Left ventricle myocardium inferior (tissue), 1 donor: ENCODE results near the gene RPSA. TPM values are rescaled to one million over a fixed set of nuclear protein-coding genes. Genes with fewer than 3 reads are reported as not detected.

ENCODE experiments used
- DNase-seq: peaks from one replicate; pipeline ENCODE4 v3.0.0-alpha.2; 2020
- H3K27ac ChIP-seq: fragments of 200-600 bp; replicated peaks from 2 replicates; pipeline ENCODE4 v1.8.0; 2021
- H3K27me3 ChIP-seq: fragments of 200-600 bp; 2 replicates; pipeline ENCODE4 v1.8.0; 2021; ENCODE audit warnings: low read depth
- H3K36me3 ChIP-seq: fragments of 200-600 bp; 2 replicates; pipeline ENCODE4 v1.8.0; 2021
- H3K4me1 ChIP-seq: fragments of 200-600 bp; 2 replicates; pipeline ENCODE4 v1.8.0; 2021
- H3K4me3 ChIP-seq: fragments of 200-600 bp; 2 replicates; pipeline ENCODE4 v1.8.0; 2021; ENCODE audit warnings: mild to moderate bottlenecking, moderate library complexity
- H3K9me3 ChIP-seq: fragments of 200-600 bp; replicated peaks from 2 replicates; pipeline ENCODE4 v1.8.0; 2021
- CTCF ChIP-seq: fragments of 200-600 bp; IDR thresholded peaks from 2 replicates; pipeline ENCODE4 v1.8.0; 2021; ENCODE audit warnings: antibody characterized with exemption, mild to moderate bottlenecking, borderline replicate concordance
- intact Hi-C: fragments of 100-400 bp; cut with micrococcal nuclease; formaldehyde crosslinking; loops from one replicate; pipeline ENCODE4 v1.11.0; 2022
- total RNA-seq: library from RNA; stranded (reverse); fragmentation: NEBNext Ultra II Directional; extraction: Animal tissue kit (Norgen Biotek cat#: 25700); gene quantifications from one replicate; pipeline ENCODE4 v1.2.1, GENCODE V29; 2021
- donor health status: DM: no; HTN: yes; CAD: no; lungs with severe emphysema.

RPSA gene
- total RNA-seq, 1 donor from 2014 or later = 404 TPM

- intact Hi-C loops = no loop called here
- H3K27ac ChIP-seq = no peak overlapping the region
- no peaks in the 10 kb centered on the region for H3K9me3 ChIP-seq
- no peaks in the 10 kb centered on the region for H3K27me3 ChIP-seq
- no peak for DNase-seq
- peaks cover 54% of the 10 kb centered on the region for H3K4me1 ChIP-seq
- no peak overlapping the region for H3K4me3 ChIP-seq
- H3K36me3 ChIP-seq = peaks cover 19% of the 10 kb centered on the region
- no peak for TF ChIP-seq CTCF
These were observed 20.2 kb upstream of the RPSA start for GRCh38 chr3:39386318-39386717.

- intact Hi-C loops = no loop called here
- TF ChIP-seq CTCF = no peak
- no peak overlapping the region for H3K4me3 ChIP-seq
These were observed 19.0 kb upstream of the RPSA start for GRCh38 chr3:39387411-39387975.

GRCh38 chr3:39388153-39388552 lies 18.4 kb upstream of the RPSA start:
- no peak overlapping the region for H3K4me3 ChIP-seq
- TF ChIP-seq CTCF = no peak
- intact Hi-C loops = no loop called here
- no peak overlapping the region for H3K27ac ChIP-seq
- H3K36me3 ChIP-seq = peaks cover 38% of the 10 kb centered on the region
- no peaks in the 10 kb centered on the region for H3K9me3 ChIP-seq
- peaks cover 46% of the 10 kb centered on the region for H3K4me1 ChIP-seq
- H3K27me3 ChIP-seq = no peaks in the 10 kb centered on the region
- DNase-seq = no peak

More at GRCh38 chr3:39387411-39387975, 19.0 kb upstream of the RPSA start:
- Histone ChIP-seq H3K27ac (no peak overlapping the region), H3K36me3 (peaks cover 31% of the 10 kb centered on the region), H3K4me1 (peaks cover 53% of the 10 kb centered on the region), H3K27me3 (no peaks in the 10 kb centered on the region), H3K9me3 (no peaks in the 10 kb centered on the region)
- no peak for DNase-seq

GRCh38 chr3:39388741-39389248 lies 17.7 kb upstream of the RPSA start:
- Histone ChIP-seq H3K4me3 (no peak overlapping the region), H3K9me3 (no peaks in the 10 kb centered on the region), H3K4me1 (peaks cover 40% of the 10 kb centered on the region), H3K27me3 (no peaks in the 10 kb centered on the region), H3K27ac (no peak overlapping the region), H3K36me3 (peaks cover 44% of the 10 kb centered on the region)
- DNase-seq = no peak
- intact Hi-C loops = no loop called here
- no peak for TF ChIP-seq CTCF

GRCh38 chr3:39390181-39390580 lies 16.3 kb upstream of the RPSA start:
- no peak for DNase-seq
- Histone ChIP-seq H3K36me3 (peaks cover 58% of the 10 kb centered on the region), H3K4me3 (no peak overlapping the region), H3K9me3 (no peaks in the 10 kb centered on the region), H3K4me1 (peaks cover 28% of the 10 kb centered on the region), H3K27ac (no peak overlapping the region), H3K27me3 (no peaks in the 10 kb centered on the region)
- intact Hi-C loops = no loop called here
- no peak for TF ChIP-seq CTCF
